ENCODE data around the gene CDH22. TPM values are rescaled to one million over a fixed set of nuclear protein-coding genes. Genes with fewer than 3 reads are reported as not detected.

The CDH22 gene
- total and polyA plus RNA-seq, 7 experiments from 2014 or later: not detected

- Mint-ChIP-seq H3K27me3 (peaks cover 46 to 66% (median 57%) of the 10 kb centered on the region in 5 donors), H3K4me1 (peaks cover 0 to 5% (median 0%) of the 10 kb centered on the region in 7 donors), H3K36me3 (no peaks in the 10 kb centered on the region), H3K4me3 (no peak overlapping the region), H3K27ac (no peak overlapping the region), H3K9me3 (peaks cover 0 to 1% (median 0%) of the 10 kb centered on the region in 11 donors)
- H3K4me3 ChIP-seq (ENCODE audit: low read length): no peak overlapping the region
- H3K4me1 ChIP-seq (ENCODE audit: control insufficient read depth in 2 of 2, insufficient read depth in 2 of 2, low read length in 2 of 2): no peaks in the 10 kb centered on the region
- intact Hi-C loops (cut with micrococcal nuclease): loop anchor here (1.0 to 2.0 kb wide), 4 partner anchors 41 to 187 kb away; no protein-coding TSS in a partner anchor
- no peak overlapping the region for H3K27ac ChIP-seq (ENCODE audit: low read depth, low read length)
- CTCF ChIA-PET: interaction anchor here (1.0 to 2.1 kb wide), 3 partner anchors 151 to 160 kb away, joined by 4 to 8 read pairs (median 7); no protein-coding TSS in a partner anchor
- POLR2A ChIA-PET: no interaction called here
- no peak for DNase-seq
- no peaks in the 10 kb centered on the region for H3K9me3 ChIP-seq (ENCODE audit: control insufficient read depth in 2 of 3, low read length in 3 of 3)
- no peaks in the 10 kb centered on the region for H3K36me3 ChIP-seq (ENCODE audit: control insufficient read depth in 2 of 3, insufficient read depth in 3 of 3, low read length in 3 of 3)
- H3K27me3 ChIP-seq (ENCODE audit: control insufficient read depth in 2 of 2, insufficient read depth in 2 of 2, low read length in 2 of 2): peaks cover 0 to 21% of the 10 kb centered on the region in 2 donors
- ATAC-seq: no peak
These were observed 134.4 kb downstream of the CDH22 start for GRCh38 chr20:46173652-46174468.

- no peak for ATAC-seq
- Histone ChIP-seq H3K27me3 (ENCODE audit: control insufficient read depth in 2 of 2, insufficient read depth in 2 of 2, low read length in 2 of 2) (peaks cover 0 to 21% of the 10 kb centered on the region in 2 donors), H3K4me1 (ENCODE audit: control insufficient read depth in 2 of 2, insufficient read depth in 2 of 2, low read length in 2 of 2) (no peaks in the 10 kb centered on the region), H3K9me3 (ENCODE audit: control insufficient read depth in 2 of 3, low read length in 3 of 3) (no peaks in the 10 kb centered on the region), H3K27ac (ENCODE audit: low read depth, low read length) (no peak overlapping the region), H3K36me3 (ENCODE audit: control insufficient read depth in 2 of 3, insufficient read depth in 3 of 3, low read length in 3 of 3) (no peaks in the 10 kb centered on the region), H3K4me3 (ENCODE audit: low read length) (no peak overlapping the region)
- ChIA-PET POLR2A (no interaction called here), CTCF (interaction anchor here (1.0 to 2.1 kb wide), 2 partner anchors 151 to 159 kb away, joined by 4 to 7 read pairs; no protein-coding TSS in a partner anchor)
- Mint-ChIP-seq H3K9me3 (peaks cover 0 to 1% (median 0%) of the 10 kb centered on the region in 11 donors), H3K27me3 (peaks cover 43 to 63% (median 54%) of the 10 kb centered on the region in 5 donors), H3K27ac (no peak overlapping the region), H3K4me1 (peaks cover 0 to 5% (median 0%) of the 10 kb centered on the region in 7 donors), H3K4me3 (no peak overlapping the region), H3K36me3 (no peaks in the 10 kb centered on the region)
- no peak for DNase-seq
- intact Hi-C loops (cut with micrococcal nuclease): no loop called here
These were observed 135.2 kb downstream of the CDH22 start for GRCh38 chr20:46172961-46173536.

DNA sequence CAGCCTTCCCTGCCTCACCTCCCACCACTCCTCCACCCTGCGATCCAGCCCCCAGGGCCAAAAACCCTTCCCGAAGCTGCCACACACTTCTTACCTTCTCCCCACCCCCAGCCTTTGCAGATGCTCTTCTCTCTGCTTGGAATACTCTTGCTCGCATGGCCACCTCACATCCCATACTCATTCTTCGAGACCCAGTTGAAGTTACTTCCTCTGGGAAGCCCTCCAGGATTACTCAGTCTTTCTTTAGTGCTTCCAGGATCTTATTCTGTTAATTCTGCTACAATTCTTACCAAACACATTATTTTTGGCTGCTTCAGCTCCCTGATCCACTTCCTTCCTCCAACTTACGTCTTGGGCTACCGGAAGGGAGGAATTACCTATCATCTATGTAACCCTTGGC lies 135.8 kb downstream of the CDH22 start:
- Mint-ChIP-seq H3K36me3 (no peaks in the 10 kb centered on the region), H3K4me3 (no peak overlapping the region), H3K27ac (no peak overlapping the region), H3K27me3 (peaks cover 37 to 57% (median 52%) of the 10 kb centered on the region in 5 donors), H3K4me1 (peaks cover 0 to 5% (median 0%) of the 10 kb centered on the region in 7 donors), H3K9me3 (peaks cover 0 to 1% (median 0%) of the 10 kb centered on the region in 11 donors)
- Histone ChIP-seq H3K4me1 (ENCODE audit: control insufficient read depth in 2 of 2, insufficient read depth in 2 of 2, low read length in 2 of 2) (no peaks in the 10 kb centered on the region), H3K9me3 (ENCODE audit: control insufficient read depth in 2 of 3, low read length in 3 of 3) (no peaks in the 10 kb centered on the region), H3K27ac (ENCODE audit: low read depth, low read length) (no peak overlapping the region), H3K27me3 (ENCODE audit: control insufficient read depth in 2 of 2, insufficient read depth in 2 of 2, low read length in 2 of 2) (peaks cover 0 to 21% of the 10 kb centered on the region in 2 donors), H3K36me3 (ENCODE audit: control insufficient read depth in 2 of 3, insufficient read depth in 3 of 3, low read length in 3 of 3) (no peaks in the 10 kb centered on the region), H3K4me3 (ENCODE audit: low read length) (no peak overlapping the region)
- CTCF ChIA-PET: interaction anchor here (1.0 to 2.1 kb wide), 2 partner anchors 150 to 158 kb away, joined by 4 to 7 read pairs; no protein-coding TSS in a partner anchor
- ATAC-seq: no peak
- POLR2A ChIA-PET: no interaction called here
- no peak for DNase-seq
- intact Hi-C loops (cut with micrococcal nuclease): no loop called here

DNA sequence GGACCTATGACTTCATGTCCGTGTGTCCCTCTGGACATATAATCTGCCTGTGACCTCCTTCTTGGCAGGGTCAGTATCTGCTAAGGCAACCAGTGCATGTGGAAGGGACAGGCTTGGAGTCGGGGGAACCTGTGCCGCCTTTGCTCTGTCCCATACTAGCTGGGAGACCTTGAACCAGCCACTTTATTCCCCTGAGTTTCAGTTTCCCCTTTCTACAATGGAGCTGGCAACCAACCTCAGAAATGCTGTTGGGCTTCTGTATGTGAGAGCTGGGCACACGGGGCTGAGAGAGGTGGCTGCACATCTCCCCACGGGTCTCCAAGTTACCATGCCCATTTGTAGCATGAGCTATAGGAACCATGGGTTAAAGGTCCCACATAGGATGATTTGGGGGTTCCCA lies 136.4 kb downstream of the CDH22 start:
- peaks cover 37 to 58% (median 50%) of the 10 kb centered on the region in 5 donors for H3K27me3 Mint-ChIP-seq
- no peak for DNase-seq
- no peaks in the 10 kb centered on the region for H3K4me1 ChIP-seq (ENCODE audit: control insufficient read depth in 2 of 2, insufficient read depth in 2 of 2, low read length in 2 of 2)
- no peak overlapping the region for H3K27ac Mint-ChIP-seq
- H3K9me3 Mint-ChIP-seq: peaks cover 0 to 1% (median 0%) of the 10 kb centered on the region in 11 donors
- H3K36me3 ChIP-seq (ENCODE audit: control insufficient read depth in 2 of 3, insufficient read depth in 3 of 3, low read length in 3 of 3): no peaks in the 10 kb centered on the region
- H3K27me3 ChIP-seq (ENCODE audit: control insufficient read depth in 2 of 2, insufficient read depth in 2 of 2, low read length in 2 of 2): peaks cover 0 to 21% of the 10 kb centered on the region in 2 donors
- H3K4me3 Mint-ChIP-seq: no peak overlapping the region
- no peaks in the 10 kb centered on the region for H3K9me3 ChIP-seq (ENCODE audit: control insufficient read depth in 2 of 3, low read length in 3 of 3)
- no peak overlapping the region for H3K27ac ChIP-seq (ENCODE audit: low read depth, low read length)
- no peaks in the 10 kb centered on the region for H3K36me3 Mint-ChIP-seq
- ChIA-PET CTCF (interaction anchor here (2.1 kb wide), 1 partner anchor 150 kb away, joined by 7 read pairs; no protein-coding TSS in a partner anchor), POLR2A (no interaction called here)
- intact Hi-C loops (cut with micrococcal nuclease): no loop called here
- ATAC-seq: no peak
- H3K4me3 ChIP-seq (ENCODE audit: low read length): no peak overlapping the region
- peaks cover 0 to 5% (median 0%) of the 10 kb centered on the region in 7 donors for H3K4me1 Mint-ChIP-seq

DNA sequence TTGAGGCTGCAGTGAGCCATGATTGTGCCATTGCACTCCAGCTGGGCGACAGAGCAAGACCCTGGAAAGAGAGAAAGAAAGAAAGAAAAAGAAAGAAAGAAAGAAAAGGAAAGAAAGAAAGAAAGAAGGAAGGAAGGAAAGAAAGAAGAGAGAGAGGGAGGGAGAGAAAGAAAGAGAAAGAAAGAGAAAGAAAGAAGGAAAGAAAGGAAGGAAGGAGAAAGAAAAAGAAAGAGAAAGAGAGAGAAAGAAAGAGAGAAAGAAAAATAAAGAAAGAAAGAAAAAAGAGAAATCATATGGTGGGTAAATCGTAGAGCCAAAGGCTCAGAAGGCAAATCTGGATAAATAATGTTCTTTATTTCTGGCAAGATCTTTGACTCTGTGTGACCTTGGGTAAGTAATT lies 136.8 kb downstream of the CDH22 start:
- Mint-ChIP-seq H3K36me3 (no peaks in the 10 kb centered on the region), H3K4me3 (no peak overlapping the region), H3K27me3 (peaks cover 35 to 59% (median 50%) of the 10 kb centered on the region in 5 donors), H3K9me3 (peaks cover 0 to 1% (median 0%) of the 10 kb centered on the region in 11 donors), H3K4me1 (peaks cover 0 to 5% (median 0%) of the 10 kb centered on the region in 7 donors), H3K27ac (no peak overlapping the region)
- Histone ChIP-seq H3K4me1 (ENCODE audit: control insufficient read depth in 2 of 2, insufficient read depth in 2 of 2, low read length in 2 of 2) (no peaks in the 10 kb centered on the region), H3K9me3 (ENCODE audit: control insufficient read depth in 2 of 3, low read length in 3 of 3) (no peaks in the 10 kb centered on the region), H3K27ac (ENCODE audit: low read depth, low read length) (no peak overlapping the region), H3K4me3 (ENCODE audit: low read length) (no peak overlapping the region), H3K27me3 (ENCODE audit: control insufficient read depth in 2 of 2, insufficient read depth in 2 of 2, low read length in 2 of 2) (peaks cover 0 to 21% of the 10 kb centered on the region in 2 donors), H3K36me3 (ENCODE audit: control insufficient read depth in 2 of 3, insufficient read depth in 3 of 3, low read length in 3 of 3) (no peaks in the 10 kb centered on the region)
- ChIA-PET CTCF (interaction anchor here (0.6 to 2.1 kb wide), 2 partner anchors 149 to 261 kb away, joined by 3 to 7 read pairs; no protein-coding TSS in a partner anchor), POLR2A (no interaction called here)
- ATAC-seq: no peak
- DNase-seq: no peak
- intact Hi-C loops (cut with micrococcal nuclease): no loop called here

- Mint-ChIP-seq H3K27me3 (peaks cover 23 to 50% (median 40%) of the 10 kb centered on the region in 5 donors), H3K36me3 (no peaks in the 10 kb centered on the region), H3K4me1 (no peaks in the 10 kb centered on the region), H3K4me3 (no peak overlapping the region), H3K9me3 (peaks cover 0 to 1% (median 0%) of the 10 kb centered on the region in 11 donors), H3K27ac (no peak overlapping the region)
- peaks cover 0 to 11% of the 10 kb centered on the region in 2 donors for H3K27me3 ChIP-seq (ENCODE audit: control insufficient read depth in 2 of 2, insufficient read depth in 2 of 2, low read length in 2 of 2)
- H3K4me3 ChIP-seq (ENCODE audit: low read length): no peak overlapping the region
- no peaks in the 10 kb centered on the region for H3K4me1 ChIP-seq (ENCODE audit: control insufficient read depth in 2 of 2, insufficient read depth in 2 of 2, low read length in 2 of 2)
- intact Hi-C loops (cut with micrococcal nuclease): no loop called here
- DNase-seq (no peak), ATAC-seq (no peak)
- no peaks in the 10 kb centered on the region for H3K9me3 ChIP-seq (ENCODE audit: control insufficient read depth in 2 of 3, low read length in 3 of 3)
- no peaks in the 10 kb centered on the region for H3K36me3 ChIP-seq (ENCODE audit: control insufficient read depth in 2 of 3, insufficient read depth in 3 of 3, low read length in 3 of 3)
- no peak overlapping the region for H3K27ac ChIP-seq (ENCODE audit: low read depth, low read length)
- CTCF ChIA-PET: no interaction called here
- POLR2A ChIA-PET: no interaction called here
These were observed 138.8 kb downstream of the CDH22 start for GRCh38 chr20:46169245-46170171.

Data from naive thymus-derived CD4-positive, alpha-beta T cell (primary cell).